ENCODE measurements around the gene GRID2. TPM values are rescaled to one million over a fixed set of nuclear protein-coding genes. Genes with fewer than 3 reads are reported as not detected.

GRID2 gene
- polyA plus RNA-seq, 1 donor (not counting 4 experiments of a cell fraction or from before 2014, with no cell fraction given): not detected

GRCh38 chr4:93182722-93183121 is 879.0 kb downstream of the GRID2 start:
- no peak overlapping the region for H3K4me3 ChIP-seq (ENCODE audit: control insufficient read depth in 2 of 3, extremely low read depth in 1 of 3, insufficient read depth in 2 of 3, low read depth in 1 of 3, low read length in 3 of 3)
- no peak overlapping the region for H3K9ac ChIP-seq (ENCODE audit: control insufficient read depth, extremely low read depth, insufficient read depth, low read length)
- H3K36me3 ChIP-seq (ENCODE audit: control insufficient read depth in 2 of 2, extremely low read depth in 1 of 2, insufficient read depth in 2 of 2, low read length in 2 of 2): no peaks in the 10 kb centered on the region
- no peaks in the 10 kb centered on the region for H3K9me3 ChIP-seq (ENCODE audit: control insufficient read depth, low read depth, low read length)
- H3K27me3 ChIP-seq (ENCODE audit: control insufficient read depth, extremely low read depth, insufficient read depth, low read length): no peaks in the 10 kb centered on the region
- H4K20me1 ChIP-seq (ENCODE audit: control insufficient read depth, extremely low read depth, insufficient read depth, low read length): no peaks in the 10 kb centered on the region
- no peak overlapping the region for H2AFZ ChIP-seq (ENCODE audit: control insufficient read depth, low read length)
- no peak overlapping the region for H3K4me2 ChIP-seq (ENCODE audit: control insufficient read depth, extremely low read depth, insufficient read depth, low read depth, low read length)
- no peak overlapping the region for H3K27ac ChIP-seq (ENCODE audit: control insufficient read depth, insufficient read depth, low read length)
- peak; percentile 5 for DNase-seq (ENCODE audit: low read depth, low spot score)
- no peaks in the 10 kb centered on the region for H3K9me1 ChIP-seq (ENCODE audit: control insufficient read depth, extremely low read depth, insufficient read depth, low read length)
- peak; percentile 41 for FAIRE-seq
- dilution Hi-C loops (cut with MboI; ENCODE audit: extremely low pct_ligation_motif_present, low sequenced_read_pairs): no loop called here
- H3K79me2 ChIP-seq (ENCODE audit: control insufficient read depth, insufficient read depth, low read length): no peaks in the 10 kb centered on the region
- TF ChIP-seq EZH2 (IDR thresholded peaks at IDR 0.05; ENCODE audit: low read length): no peak
- H3K4me1 ChIP-seq (ENCODE audit: control insufficient read depth, extremely low read depth, insufficient read depth, low read length): peaks cover 18% of the 10 kb centered on the region

DNA sequence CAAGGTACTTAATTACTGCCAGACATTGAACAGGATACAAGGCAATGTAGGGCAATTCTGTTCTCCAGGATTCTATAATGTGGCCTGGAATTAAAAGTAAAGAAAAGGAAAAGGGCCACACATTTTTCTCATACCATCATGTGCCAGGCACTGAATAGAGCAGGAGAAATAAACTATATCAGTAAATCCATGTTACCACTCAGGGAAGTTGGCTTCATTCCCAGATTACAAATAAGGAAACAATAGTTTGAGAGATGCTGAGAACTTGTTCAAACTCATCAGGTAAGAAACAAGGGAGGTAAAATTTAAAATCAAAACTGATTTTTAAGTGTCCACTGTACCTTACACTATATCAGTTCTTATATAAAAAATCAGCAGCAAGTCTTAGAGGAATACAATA is 879.8 kb downstream of the GRID2 start:
- Histone ChIP-seq H3K36me3 (ENCODE audit: control insufficient read depth in 2 of 2, extremely low read depth in 1 of 2, insufficient read depth in 2 of 2, low read length in 2 of 2) (no peaks in the 10 kb centered on the region), H3K4me2 (ENCODE audit: control insufficient read depth, extremely low read depth, insufficient read depth, low read depth, low read length) (peak overlapping the region; percentile 27), H4K20me1 (ENCODE audit: control insufficient read depth, extremely low read depth, insufficient read depth, low read length) (no peaks in the 10 kb centered on the region), H3K9ac (ENCODE audit: control insufficient read depth, extremely low read depth, insufficient read depth, low read length) (no peak overlapping the region), H3K27ac (ENCODE audit: control insufficient read depth, insufficient read depth, low read length) (no peak overlapping the region), H3K79me2 (ENCODE audit: control insufficient read depth, insufficient read depth, low read length) (no peaks in the 10 kb centered on the region), H2AFZ (ENCODE audit: control insufficient read depth, low read length) (no peak overlapping the region), H3K4me1 (ENCODE audit: control insufficient read depth, extremely low read depth, insufficient read depth, low read length) (peaks cover 18% of the 10 kb centered on the region), H3K9me3 (ENCODE audit: control insufficient read depth, low read depth, low read length) (no peaks in the 10 kb centered on the region), H3K27me3 (ENCODE audit: control insufficient read depth, extremely low read depth, insufficient read depth, low read length) (no peaks in the 10 kb centered on the region), H3K9me1 (ENCODE audit: control insufficient read depth, extremely low read depth, insufficient read depth, low read length) (no peaks in the 10 kb centered on the region), H3K4me3 (ENCODE audit: control insufficient read depth in 2 of 3, extremely low read depth in 1 of 3, insufficient read depth in 2 of 3, low read depth in 1 of 3, low read length in 3 of 3) (no peak overlapping the region)
- no peak for DNase-seq (ENCODE audit: low read depth, low spot score)
- FAIRE-seq: no peak
- dilution Hi-C loops (cut with MboI; ENCODE audit: extremely low pct_ligation_motif_present, low sequenced_read_pairs): no loop called here
- no peak for TF ChIP-seq EZH2 (IDR thresholded peaks at IDR 0.05; ENCODE audit: low read length)
- no peak for TF ChIP-seq CTCF (optimal IDR thresholded peaks at IDR 0.05 in 1 of 3, IDR thresholded peaks at IDR 0.05 in 1 of 3, conservative IDR thresholded peaks at IDR 0.05 in 1 of 3; ENCODE audit: extremely low read depth in 1 of 3, insufficient read depth in 2 of 3, low read length in 3 of 3)

DNA sequence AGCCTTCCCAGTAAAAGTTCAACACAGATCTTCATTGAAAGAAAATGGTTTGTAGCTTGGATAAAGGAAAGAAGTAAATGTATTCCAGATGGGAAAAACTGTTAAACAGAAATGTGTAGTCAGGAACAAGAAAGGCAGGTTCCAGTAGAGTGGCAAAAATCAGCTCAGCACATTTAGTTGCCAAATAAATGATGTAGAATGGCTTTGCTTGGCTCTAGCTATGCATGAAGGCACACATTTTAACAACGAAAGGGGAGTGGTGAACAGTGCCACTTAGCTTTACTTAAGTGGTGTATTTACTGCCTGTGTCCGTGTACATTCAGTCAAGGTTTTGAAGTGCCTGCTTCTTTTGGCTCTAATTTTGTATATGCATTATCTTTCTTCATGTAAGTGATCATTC is 880.3 kb downstream of the GRID2 start:
- DNase-seq (ENCODE audit: low read depth, low spot score) (no peak), FAIRE-seq (no peak)
- Histone ChIP-seq H3K9ac (ENCODE audit: control insufficient read depth, extremely low read depth, insufficient read depth, low read length) (no peak overlapping the region), H3K4me2 (ENCODE audit: control insufficient read depth, extremely low read depth, insufficient read depth, low read depth, low read length) (peak overlapping the region; percentile 27), H3K4me1 (ENCODE audit: control insufficient read depth, extremely low read depth, insufficient read depth, low read length) (peaks cover 18% of the 10 kb centered on the region), H3K9me3 (ENCODE audit: control insufficient read depth, low read depth, low read length) (no peaks in the 10 kb centered on the region), H3K27ac (ENCODE audit: control insufficient read depth, insufficient read depth, low read length) (no peak overlapping the region), H3K36me3 (ENCODE audit: control insufficient read depth in 2 of 2, extremely low read depth in 1 of 2, insufficient read depth in 2 of 2, low read length in 2 of 2) (no peaks in the 10 kb centered on the region), H4K20me1 (ENCODE audit: control insufficient read depth, extremely low read depth, insufficient read depth, low read length) (no peaks in the 10 kb centered on the region), H3K4me3 (ENCODE audit: control insufficient read depth in 2 of 3, extremely low read depth in 1 of 3, insufficient read depth in 2 of 3, low read depth in 1 of 3, low read length in 3 of 3) (no peak overlapping the region), H3K79me2 (ENCODE audit: control insufficient read depth, insufficient read depth, low read length) (no peaks in the 10 kb centered on the region), H3K9me1 (ENCODE audit: control insufficient read depth, extremely low read depth, insufficient read depth, low read length) (no peaks in the 10 kb centered on the region), H2AFZ (ENCODE audit: control insufficient read depth, low read length) (peak overlapping the region; percentile 4), H3K27me3 (ENCODE audit: control insufficient read depth, extremely low read depth, insufficient read depth, low read length) (no peaks in the 10 kb centered on the region)
- dilution Hi-C loops (cut with MboI; ENCODE audit: extremely low pct_ligation_motif_present, low sequenced_read_pairs): no loop called here
- TF ChIP-seq CTCF (optimal IDR thresholded peaks at IDR 0.05 in 1 of 3, IDR thresholded peaks at IDR 0.05 in 1 of 3, conservative IDR thresholded peaks at IDR 0.05 in 1 of 3; ENCODE audit: extremely low read depth in 1 of 3, insufficient read depth in 2 of 3, low read length in 3 of 3) (no peak), EZH2 (IDR thresholded peaks at IDR 0.05; ENCODE audit: low read length) (no peak)
